HCT116 (cell line): ENCODE results near the gene BBS12. TPM values are rescaled to one million over a fixed set of nuclear protein-coding genes. Genes with fewer than 3 reads are reported as not detected.

Experiments
- ATAC-seq: fragments of 200-7000 bp; cut with Tn5 transposase; 2 replicates; pipeline ENCODE4 v1.9.1; 2020; ENCODE audit warnings: mild to moderate bottlenecking, moderate library complexity
- BruUV-seq: library from RNA; stranded (reverse); fragments of 400-500 nt; replicated peaks from 2 replicates; lab custom pipeline; 2021; lab: Mats Ljungman, UMichigan
- CTCF ChIA-PET: fragments of 300-600 bp; sonication (Branson Sonifier 250); formaldehyde crosslinking; loops from one replicate; lab custom pipeline; 2021; ENCODE audit warnings: antibody characterized with exemption; lab: Charles Lee
- POLR2A ChIA-PET: fragments of 300-600, 350-600 bp; sonication (Branson Sonifier 250); formaldehyde crosslinking; loops from one replicate; lab custom pipeline; 2021; ENCODE audit warnings: antibody characterized with exemption; lab: Charles Lee
- RAD21 ChIA-PET, 2 experiments: fragments of 300-600 bp; sonication (Branson Sonifier 250); formaldehyde crosslinking; loops; one replicate each; lab custom pipeline; 2023; ENCODE audit warnings: low total read pairs in 2 of 2; ENCODE audit not compliant: uncharacterized antibody in 2 of 2, unreplicated experiment in 2 of 2, low non-redundant PET in 1 of 2; lab: Charles Lee
- DNase-seq: peaks from one replicate; pipeline ENCODE4 v3.0.0-alpha.2; 2010; ENCODE audit warnings: low read depth, low spot score
- H2AFZ ChIP-seq: fragments of 200-600 bp; shearing (Covaris generic), sonication (generic); 2 replicates; pipeline ENCODE4 v1.6.1; 2017; ENCODE audit warnings: low read depth, mixed run types, mixed read lengths, antibody characterized with exemption, low read length; ENCODE audit not compliant: poor library complexity, severe bottlenecking
- H3K27ac ChIP-seq: 2 replicates; pipeline ENCODE4 v1.5.1; 2012; ENCODE audit warnings: low read depth, low read length
- H3K27me3 ChIP-seq: fragments of 200-600 bp; sonication (generic); 2 replicates; pipeline ENCODE4 v1.6.1; 2016; ENCODE audit warnings: mixed run types, low read length, mixed read lengths; ENCODE audit not compliant: insufficient read depth
- H3K36me3 ChIP-seq, 2 experiments: fragments of 200-500 bp in 1 of 2; fragments of 200-600 bp in 1 of 2; sonication (Bioruptor generic) in 1 of 2; sonication (generic) in 1 of 2; 2 replicates each; pipeline versions ENCODE4 v1.5.1 to v1.6.1; 2014 to 2016; ENCODE audit warnings: low read length in 2 of 2, inconsistent platforms in 1 of 2, mixed read lengths in 1 of 2, mixed run types in 1 of 2; ENCODE audit not compliant: insufficient read depth in 2 of 2, control insufficient read depth in 1 of 2
- H3K4me1 ChIP-seq, 2 experiments: fragments of 200-600 bp in 1 of 2; sonication (generic) in 1 of 2; 2 replicates each; pipeline versions ENCODE4 v1.5.1 to v1.6.1; 2012 to 2017; ENCODE audit warnings: low read length in 2 of 2, inconsistent platforms in 1 of 2, mild to moderate bottlenecking in 1 of 2, mixed read lengths in 1 of 2, mixed run types in 1 of 2, moderate library complexity in 1 of 2; ENCODE audit not compliant: insufficient read depth in 2 of 2, control insufficient read depth in 1 of 2
- H3K4me2 ChIP-seq: fragments of 200-600 bp; sonication (generic); 2 replicates; pipeline ENCODE4 v1.6.1; 2017; ENCODE audit warnings: mixed run types, low read length, mixed read lengths
- H3K4me3 ChIP-seq, 2 experiments: fragments of 200-600 bp in 1 of 2; sonication (generic) in 1 of 2; replicated peaks in 1 of 2; 2 replicates each; pipeline ENCODE4 v1.5.1; 2011 to 2016; ENCODE audit warnings: low read length in 2 of 2, control low read depth in 1 of 2, low read depth in 1 of 2, mild to moderate bottlenecking in 1 of 2, mixed read lengths in 1 of 2, mixed run types in 1 of 2
- H3K79me2 ChIP-seq: fragments of 200-600 bp; sonication (generic); 2 replicates; pipeline ENCODE4 v1.6.1; 2017; ENCODE audit warnings: mild to moderate bottlenecking, mixed run types, low read length, moderate library complexity, mixed read lengths; ENCODE audit not compliant: insufficient read depth
- H3K9ac ChIP-seq: fragments of 200-600 bp; sonication (generic); 2 replicates; pipeline ENCODE4 v1.6.1; 2016; ENCODE audit warnings: low read length, mixed read lengths
- H3K9me2 ChIP-seq: fragments of 200-600 bp; sonication (generic), shearing (Covaris generic); 2 replicates; pipeline ENCODE4 v1.6.1; 2017; ENCODE audit warnings: mixed run types, mild to moderate bottlenecking, moderate library complexity; ENCODE audit not compliant: insufficient read depth
- H3K9me3 ChIP-seq, 2 experiments: fragments of 200-500 bp in 1 of 2; fragments of 200-600 bp in 1 of 2; sonication (Bioruptor generic) in 1 of 2; sonication (generic) in 1 of 2; 2 replicates each; pipeline ENCODE4 v1.6.1; 2014 to 2017; ENCODE audit warnings: low read length in 2 of 2, mixed read lengths in 2 of 2, inconsistent platforms in 1 of 2, low read depth in 1 of 2, mild to moderate bottlenecking in 1 of 2, mixed run types in 1 of 2, moderate library complexity in 1 of 2; ENCODE audit not compliant: control insufficient read depth in 1 of 2, insufficient read depth in 1 of 2
- H4K20me1 ChIP-seq: fragments of 200-600 bp; sonication (generic), shearing (Covaris generic); 2 replicates; pipeline ENCODE4 v1.6.1; 2017; ENCODE audit warnings: mixed run types, mild to moderate bottlenecking, moderate library complexity; ENCODE audit not compliant: insufficient read depth
- CBX3 ChIP-seq: IDR thresholded peaks from 2 replicates; pipeline ENCODE4 v1.6.1; 2012; ENCODE audit warnings: low read depth
- CEBPB ChIP-seq: IDR thresholded peaks from 2 replicates; pipeline ENCODE4 v1.6.1; 2012; ENCODE audit warnings: low read depth
- CTCF ChIP-seq, 3 experiments: fragments of 200-600 bp in 1 of 3; sonication (generic) in 1 of 3; IDR thresholded peaks in 2 of 3; conservative IDR thresholded peaks in 1 of 3; 2 replicates each; pipeline ENCODE4 v1.5.1; 2012 to 2017; ENCODE audit warnings: low read depth in 2 of 3, low read length in 2 of 3, antibody characterized with exemption in 1 of 3, borderline replicate concordance in 1 of 3, control low read depth in 1 of 3, mild to moderate bottlenecking in 1 of 3, mixed read lengths in 1 of 3, mixed run types in 1 of 3, moderate library complexity in 1 of 3; ENCODE audit not compliant: insufficient read depth in 1 of 3
- EGR1 ChIP-seq: IDR thresholded peaks from 2 replicates; pipeline ENCODE4 v1.6.1; 2012; ENCODE audit warnings: low read depth
- EZH2 ChIP-seq: fragments of 200-600 bp; sonication (generic); IDR thresholded peaks from 2 replicates; pipeline ENCODE4 v1.6.1; 2017; ENCODE audit warnings: antibody characterized with exemption, mixed run types
- EZH2phosphoT487 ChIP-seq: fragments of 200-600 bp; IDR thresholded peaks from 2 replicates; pipeline ENCODE4 v1.6.1; 2018; ENCODE audit warnings: antibody characterized with exemption, borderline replicate concordance
- JUND ChIP-seq: IDR thresholded peaks from 2 replicates; pipeline ENCODE4 v1.6.1; 2012
- MAX ChIP-seq: IDR thresholded peaks from 2 replicates; pipeline ENCODE4 v1.6.1; 2012
- POLR2A ChIP-seq: IDR thresholded peaks from 2 replicates; pipeline ENCODE4 v1.7.0; 2011; ENCODE audit warnings: borderline replicate concordance; ENCODE audit not compliant: insufficient read depth, insufficient read length; ENCODE audit errors: extremely low read depth
- POLR2AphosphoS5 ChIP-seq: IDR thresholded peaks from 2 replicates; pipeline ENCODE4 v1.6.1; 2011; ENCODE audit warnings: mild to moderate bottlenecking, low read depth, low read length, moderate library complexity
- RAD21 ChIP-seq: IDR thresholded peaks from 2 replicates; pipeline ENCODE4 v1.6.1; 2012; ENCODE audit warnings: low read depth, mild to moderate bottlenecking
- SP1 ChIP-seq: IDR thresholded peaks from 2 replicates; pipeline ENCODE4 v1.6.1; 2012; ENCODE audit warnings: low read depth
- SRF ChIP-seq: IDR thresholded peaks from 2 replicates; pipeline ENCODE4 v1.6.1; 2012; ENCODE audit warnings: low read depth
- YY1 ChIP-seq: IDR thresholded peaks from 2 replicates; pipeline ENCODE4 v1.6.1; 2011; ENCODE audit warnings: low read length, low read depth, moderate library complexity, mild to moderate bottlenecking; ENCODE audit not compliant: insufficient replicate concordance; ENCODE audit errors: extremely low read depth
- ZFX ChIP-seq: fragments of 450-650 bp; IDR thresholded peaks from 2 replicates; pipeline ENCODE4 v1.6.1; 2017
- ZNF274 ChIP-seq: fragments of 200-500 bp; sonication (Bioruptor generic); IDR thresholded peaks from 2 replicates; pipeline ENCODE4 v1.6.1; 2014; ENCODE audit warnings: mild to moderate bottlenecking, low read depth, low read length, inconsistent platforms
- intact Hi-C: fragments of 100-400 bp; cut with micrococcal nuclease; formaldehyde crosslinking; loops from 2 replicates; pipeline ENCODE4 v1.10.0; 2022
- total RNA-seq: library from RNA; stranded (reverse); gene quantifications from one replicate; pipeline ENCODE4 v1.2.1, GENCODE V29; 2021; ENCODE audit not compliant: unreplicated experiment
- TF ChIP-seq, protein P1 (sequence below): IDR thresholded peaks from 2 replicates; pipeline ENCODE4 v1.6.1; 2012
- TF ChIP-seq, protein P2 (sequence below): IDR thresholded peaks from 2 replicates; pipeline ENCODE4 v1.6.1; 2011; ENCODE audit warnings: mild to moderate bottlenecking, low read length, moderate library complexity; ENCODE audit not compliant: insufficient replicate concordance; ENCODE audit errors: extremely low read depth

Gene BBS12
- total RNA-seq, 1 experiment from 2014 or later: 2.1 TPM

GRCh38 chr4:122744229-122744628 is 11.7 kb downstream of the BBS12 start:
- Histone ChIP-seq H3K4me1 (no peaks in the 10 kb centered on the region), H3K9ac (no peak overlapping the region), H3K79me2 (no peaks in the 10 kb centered on the region), H4K20me1 (no peaks in the 10 kb centered on the region), H3K27me3 (no peaks in the 10 kb centered on the region), H3K9me2 (no peaks in the 10 kb centered on the region), H3K4me2 (no peak overlapping the region), H2AFZ (no peak overlapping the region), H3K4me3 (no peak overlapping the region), H3K36me3 (no peaks in the 10 kb centered on the region), H3K9me3 (no peaks in the 10 kb centered on the region), H3K27ac (no peak overlapping the region)
- ATAC-seq (no peak), DNase-seq (no peak)
- TF ChIP-seq EZH2phosphoT487: no peak
- TF ChIP-seq POLR2AphosphoS5: no peak
- TF ChIP-seq YY1: no peak
- no peak for TF ChIP-seq SP1
- TF ChIP-seq CBX3: no peak
- no peak for TF ChIP-seq ZNF274
- TF ChIP-seq EGR1: no peak
- no peak for TF ChIP-seq POLR2A
- TF ChIP-seq JUND: no peak
- TF ChIP-seq RAD21: no peak
- TF ChIP-seq ZFX: no peak
- TF ChIP-seq CTCF (IDR thresholded peaks at IDR 0.05 in 2 of 3, conservative IDR thresholded peaks at IDR 0.05 in 1 of 3; ENCODE audit: borderline replicate concordance in 1 of 3, insufficient read depth in 1 of 3, low read depth in 2 of 3, low read length in 2 of 3): no peak
- no peak for TF ChIP-seq SRF
- TF ChIP-seq EZH2: no peak
- no peak for TF ChIP-seq MAX
- TF ChIP-seq, protein P1, sequence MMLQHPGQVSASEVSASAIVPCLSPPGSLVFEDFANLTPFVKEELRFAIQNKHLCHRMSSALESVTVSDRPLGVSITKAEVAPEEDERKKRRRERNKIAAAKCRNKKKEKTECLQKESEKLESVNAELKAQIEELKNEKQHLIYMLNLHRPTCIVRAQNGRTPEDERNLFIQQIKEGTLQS: no peak
- TF ChIP-seq, protein P2, sequence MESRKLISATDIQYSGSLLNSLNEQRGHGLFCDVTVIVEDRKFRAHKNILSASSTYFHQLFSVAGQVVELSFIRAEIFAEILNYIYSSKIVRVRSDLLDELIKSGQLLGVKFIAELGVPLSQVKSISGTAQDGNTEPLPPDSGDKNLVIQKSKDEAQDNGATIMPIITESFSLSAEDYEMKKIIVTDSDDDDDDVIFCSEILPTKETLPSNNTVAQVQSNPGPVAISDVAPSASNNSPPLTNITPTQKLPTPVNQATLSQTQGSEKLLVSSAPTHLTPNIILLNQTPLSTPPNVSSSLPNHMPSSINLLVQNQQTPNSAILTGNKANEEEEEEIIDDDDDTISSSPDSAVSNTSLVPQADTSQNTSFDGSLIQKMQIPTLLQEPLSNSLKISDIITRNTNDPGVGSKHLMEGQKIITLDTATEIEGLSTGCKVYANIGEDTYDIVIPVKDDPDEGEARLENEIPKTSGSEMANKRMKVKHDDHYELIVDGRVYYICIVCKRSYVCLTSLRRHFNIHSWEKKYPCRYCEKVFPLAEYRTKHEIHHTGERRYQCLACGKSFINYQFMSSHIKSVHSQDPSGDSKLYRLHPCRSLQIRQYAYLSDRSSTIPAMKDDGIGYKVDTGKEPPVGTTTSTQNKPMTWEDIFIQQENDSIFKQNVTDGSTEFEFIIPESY: no peak
- no peak for TF ChIP-seq CEBPB
- POLR2A ChIA-PET: no interaction called here
- CTCF ChIA-PET: interaction anchor here (0.9 to 1.5 kb wide), 2 partner anchors 12 to 13 kb away, joined by 3 to 6 read pairs; partner anchors contain the start of gene BBS12
- BruUV-seq: no TSS peak
- RAD21 ChIA-PET: no interaction called here
- intact Hi-C loops: no loop called here
